BE2C (cell line): ENCODE measurements around the gene COL1A1.

Source experiments
- DNase-seq: peaks from one replicate; pipeline ENCODE4 v3.0.0-alpha.2; 2020
- H3K27me3 ChIP-seq: fragments of 250-450 bp; sonication (Bioruptor Pico); 2 replicates; pipeline ENCODE4 v1.5.1; 2020; ENCODE audit warnings: mild to moderate bottlenecking
- H3K36me3 ChIP-seq: fragments of 250-450 bp; sonication (Bioruptor Pico); 2 replicates; pipeline ENCODE4 v1.5.1; 2020; ENCODE audit warnings: mild to moderate bottlenecking
- H3K4me1 ChIP-seq: fragments of 250-450 bp; sonication (Bioruptor Pico); 2 replicates; pipeline ENCODE4 v1.5.1; 2020
- H3K4me3 ChIP-seq: 2 replicates; pipeline ENCODE4 v1.5.1; 2011; ENCODE audit warnings: low read depth, low read length
- H3K9me3 ChIP-seq: fragments of 250-450 bp; sonication (Bioruptor Pico); 2 replicates; pipeline ENCODE4 v1.5.1; 2020
- TF ChIP-seq, protein P1 (sequence below): IDR thresholded peaks from 2 replicates; pipeline ENCODE4 v1.5.1; 2012; ENCODE audit warnings: mild to moderate bottlenecking, low read depth, low read length

Gene COL1A1

DNA sequence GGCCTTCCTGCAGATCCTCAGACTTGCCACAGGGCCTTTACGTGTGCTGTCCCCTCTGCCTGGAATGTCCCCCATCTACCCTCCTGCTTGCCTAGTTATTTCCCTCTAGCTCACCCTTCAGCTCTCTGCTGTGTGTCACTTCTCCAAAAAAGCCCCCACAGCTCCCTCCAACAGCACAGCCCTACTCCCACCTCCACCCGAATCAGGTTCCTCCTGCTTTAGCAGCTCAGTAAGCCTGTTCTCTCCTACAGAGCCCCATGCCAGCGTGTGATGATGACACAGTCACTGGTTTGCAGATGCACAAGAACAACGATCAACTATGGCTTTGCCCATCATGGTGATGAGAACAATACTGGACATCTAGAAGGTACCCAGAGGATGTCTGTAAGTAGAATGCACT, 64.4 kb downstream of the COL1A1 start:
- Histone ChIP-seq H3K4me1 (peaks cover 33% of the 10 kb centered on the region), H3K9me3 (no peaks in the 10 kb centered on the region), H3K36me3 (peaks cover 77% of the 10 kb centered on the region), H3K4me3 (no peak overlapping the region), H3K27me3 (no peaks in the 10 kb centered on the region)
- TF ChIP-seq, protein P1, sequence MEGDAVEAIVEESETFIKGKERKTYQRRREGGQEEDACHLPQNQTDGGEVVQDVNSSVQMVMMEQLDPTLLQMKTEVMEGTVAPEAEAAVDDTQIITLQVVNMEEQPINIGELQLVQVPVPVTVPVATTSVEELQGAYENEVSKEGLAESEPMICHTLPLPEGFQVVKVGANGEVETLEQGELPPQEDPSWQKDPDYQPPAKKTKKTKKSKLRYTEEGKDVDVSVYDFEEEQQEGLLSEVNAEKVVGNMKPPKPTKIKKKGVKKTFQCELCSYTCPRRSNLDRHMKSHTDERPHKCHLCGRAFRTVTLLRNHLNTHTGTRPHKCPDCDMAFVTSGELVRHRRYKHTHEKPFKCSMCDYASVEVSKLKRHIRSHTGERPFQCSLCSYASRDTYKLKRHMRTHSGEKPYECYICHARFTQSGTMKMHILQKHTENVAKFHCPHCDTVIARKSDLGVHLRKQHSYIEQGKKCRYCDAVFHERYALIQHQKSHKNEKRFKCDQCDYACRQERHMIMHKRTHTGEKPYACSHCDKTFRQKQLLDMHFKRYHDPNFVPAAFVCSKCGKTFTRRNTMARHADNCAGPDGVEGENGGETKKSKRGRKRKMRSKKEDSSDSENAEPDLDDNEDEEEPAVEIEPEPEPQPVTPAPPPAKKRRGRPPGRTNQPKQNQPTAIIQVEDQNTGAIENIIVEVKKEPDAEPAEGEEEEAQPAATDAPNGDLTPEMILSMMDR: no peak
- no peak for DNase-seq

DNA sequence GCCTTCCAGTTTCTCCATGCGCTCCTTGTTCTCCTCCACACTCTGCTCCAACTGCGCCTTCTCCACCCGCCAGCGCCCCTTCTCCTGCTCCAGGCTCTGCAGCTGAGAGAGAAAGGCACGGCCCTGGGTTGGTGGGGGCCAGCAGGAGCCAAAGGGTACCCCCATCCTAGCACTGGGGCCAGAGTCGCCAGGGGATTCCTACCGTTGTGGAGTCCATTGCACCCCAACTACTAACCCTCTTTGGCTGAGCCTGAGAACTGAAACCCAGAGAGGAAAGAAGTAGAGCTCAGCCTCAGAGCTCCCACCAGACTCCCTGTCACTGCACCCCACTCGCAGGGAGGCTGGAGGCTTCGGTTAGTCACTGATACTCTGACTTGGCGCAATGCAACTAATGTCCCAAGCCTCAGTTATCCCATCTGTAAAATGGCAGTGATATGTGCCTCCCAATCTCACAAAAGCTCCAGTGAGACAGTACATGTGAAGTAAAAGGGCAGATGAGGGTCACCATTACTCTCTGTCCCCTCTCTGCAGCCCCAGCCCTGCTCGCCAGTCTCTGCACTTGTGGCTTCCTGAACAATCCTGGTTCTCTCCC, 65.2 kb downstream of the COL1A1 start:
- Histone ChIP-seq H3K27me3 (no peaks in the 10 kb centered on the region), H3K4me3 (no peak overlapping the region), H3K36me3 (peaks cover 68% of the 10 kb centered on the region), H3K4me1 (peaks cover 33% of the 10 kb centered on the region), H3K9me3 (no peaks in the 10 kb centered on the region)
- TF ChIP-seq, protein P1: no peak
- no peak for DNase-seq

DNA sequence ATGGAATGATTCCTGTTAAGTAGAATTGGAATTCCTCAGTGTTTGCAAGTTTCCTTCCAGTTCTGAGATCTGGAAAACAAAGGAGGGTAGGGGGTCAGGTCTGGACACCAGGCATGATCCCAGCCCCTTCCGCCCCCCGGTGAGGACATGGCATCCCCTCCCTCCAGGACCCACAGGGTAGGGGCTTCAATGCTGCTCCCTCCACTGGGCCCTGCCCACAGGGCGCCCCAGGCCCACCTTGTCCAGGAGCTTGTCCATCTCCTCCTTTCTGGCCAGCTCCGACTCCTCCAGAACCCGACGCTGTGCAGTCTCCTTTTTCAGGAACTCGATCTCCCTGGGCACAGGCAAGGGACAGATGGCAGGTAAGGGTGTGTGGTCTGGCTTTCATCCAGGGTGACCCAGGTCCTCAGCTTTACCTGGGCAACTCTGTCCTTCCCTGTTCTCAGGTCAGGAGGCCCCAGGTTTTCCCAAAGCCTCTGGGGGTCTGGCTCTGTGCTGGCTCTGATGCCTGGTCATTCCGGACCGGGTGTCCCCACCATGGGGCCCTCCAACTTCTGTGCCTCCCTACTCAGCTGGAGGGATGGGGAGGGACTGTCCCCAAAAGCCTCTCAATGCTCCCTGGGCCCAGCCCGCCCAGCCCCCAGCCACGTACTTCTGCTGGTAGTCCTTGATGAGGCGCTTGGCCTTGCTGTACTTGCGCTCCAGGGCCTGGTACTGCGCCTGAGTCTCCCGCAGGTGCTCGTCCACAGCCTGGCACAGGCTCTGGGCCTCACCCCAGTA, 65.9 kb downstream of the COL1A1 start:
- Histone ChIP-seq H3K4me1 (peaks cover 27% of the 10 kb centered on the region), H3K27me3 (no peaks in the 10 kb centered on the region), H3K36me3 (peaks cover 61% of the 10 kb centered on the region), H3K9me3 (no peaks in the 10 kb centered on the region), H3K4me3 (no peak overlapping the region)
- DNase-seq: no peak
- TF ChIP-seq, protein P1: no peak

DNA sequence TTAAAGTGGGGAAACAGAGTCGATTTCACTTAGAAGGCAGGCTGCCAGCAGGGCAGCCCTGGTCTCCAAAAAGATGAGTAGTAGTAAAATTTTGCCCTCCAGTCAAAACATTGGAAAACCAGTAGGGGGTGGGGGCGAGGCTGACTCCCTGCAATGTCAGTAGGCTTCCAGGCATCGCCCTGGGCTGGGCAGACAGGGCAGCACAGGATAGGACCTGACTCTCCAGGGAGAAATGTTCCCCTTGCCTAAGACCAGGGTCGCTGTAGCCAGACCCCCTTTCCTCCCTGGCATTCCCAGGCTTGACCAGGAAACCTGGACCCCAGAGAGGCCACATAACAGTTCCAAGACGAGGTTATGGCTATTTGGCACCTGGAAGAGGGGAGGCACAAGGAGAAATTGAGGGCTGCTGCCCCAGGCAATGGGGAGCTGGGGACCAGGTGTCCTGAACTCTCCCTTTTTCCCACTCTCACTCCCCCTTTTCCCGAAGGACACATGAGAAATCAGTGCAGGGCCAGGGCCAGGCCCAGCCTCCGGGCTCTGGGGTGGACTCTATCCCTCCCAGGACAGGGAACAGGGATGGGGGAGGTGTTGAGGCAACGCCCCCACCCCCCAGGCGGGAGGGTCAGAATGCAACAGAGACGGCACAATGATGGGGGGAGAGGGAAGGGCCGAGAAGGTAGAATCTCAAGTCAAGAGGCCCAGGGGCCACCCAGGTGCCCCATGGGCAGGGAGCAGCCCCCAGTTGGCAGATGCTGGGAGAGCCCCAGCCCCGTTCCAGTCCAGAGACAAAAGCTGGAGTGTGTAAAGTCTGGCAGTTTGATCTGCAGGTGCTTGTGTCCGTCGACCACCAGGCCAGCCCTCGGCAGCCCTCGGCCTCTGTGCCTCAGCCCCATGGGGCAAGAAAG, 67.0 kb downstream of the COL1A1 start:
- TF ChIP-seq, protein P1: peak; percentile 17; the same call in 1 of the 2 replicates
- Histone ChIP-seq H3K27me3 (peaks cover 3% of the 10 kb centered on the region; the same call in 1 of the 2 replicates), H3K4me3 (no peak overlapping the region), H3K4me1 (peaks cover 22% of the 10 kb centered on the region), H3K9me3 (no peaks in the 10 kb centered on the region), H3K36me3 (peaks cover 51% of the 10 kb centered on the region)
- peak; percentile 61 for DNase-seq

DNA sequence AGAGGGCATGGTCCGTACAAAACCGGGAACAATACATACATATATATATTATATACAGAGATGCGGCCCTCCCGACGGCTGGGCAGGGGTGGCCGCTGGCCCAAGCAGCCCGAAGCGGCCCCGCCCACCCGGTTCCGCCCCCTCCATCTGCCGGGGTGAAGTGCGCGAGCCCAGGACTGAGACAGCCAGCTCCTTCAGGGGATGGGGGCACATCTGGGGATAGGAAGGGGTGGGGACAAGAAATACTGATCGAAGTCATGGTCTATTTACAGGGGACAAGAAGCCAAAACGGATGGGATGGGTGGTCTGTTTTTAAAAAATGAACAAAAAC, 67.7 kb downstream of the COL1A1 start:
- DNase-seq: no peak
- Histone ChIP-seq H3K9me3 (no peaks in the 10 kb centered on the region), H3K4me3 (no peak overlapping the region), H3K36me3 (peaks cover 44% of the 10 kb centered on the region), H3K27me3 (peaks cover 5% of the 10 kb centered on the region), H3K4me1 (peaks cover 22% of the 10 kb centered on the region)
- TF ChIP-seq, protein P1: no peak
